GM23248 (cell line): ENCODE results near the gene CEP350.

ENCODE experiments used
- EZH2 ChIP-seq: fragments of 200-600 bp; sonication (generic); IDR thresholded peaks from 2 replicates; pipeline ENCODE4 v1.6.1; 2018; ENCODE audit warnings: antibody characterized with exemption, mild to moderate bottlenecking; ENCODE audit not compliant: insufficient read depth, poor library complexity, severe bottlenecking
- EZH2phosphoT487 ChIP-seq: fragments of 200-600 bp; sonication (generic); IDR thresholded peaks from 2 replicates; pipeline ENCODE4 v1.6.1; 2018; ENCODE audit warnings: antibody characterized with exemption, moderate library complexity, mild to moderate bottlenecking, low read depth; ENCODE audit not compliant: insufficient read depth

- TF ChIP-seq EZH2phosphoT487 (no peak), EZH2 (no peak)
Observed at GRCh38 chr1:180101411-180101810, 146.8 kb downstream of the CEP350 start.
